H9 (cell line): ENCODE measurements around the gene DNAH11. TPM values are rescaled to one million over a fixed set of nuclear protein-coding genes. Genes with fewer than 3 reads are reported as not detected.
A peak's percentile ranks its signal among the peaks of the same experiment; 100 is the strongest.

Source experiments
- DNase-seq: peaks from one replicate; pipeline ENCODE4 v3.0.0-alpha.2; 2017
- H2AFZ ChIP-seq: one replicate; pipeline ENCODE4 v1.6.1; 2013; ENCODE audit warnings: mild to moderate bottlenecking, low read length, control low read depth, moderate library complexity
- H2AK5ac ChIP-seq: 2 replicates; pipeline ENCODE4 v1.6.1; 2013; ENCODE audit warnings: low read length, control low read depth, mixed read lengths; ENCODE audit not compliant: insufficient read length
- H2BK120ac ChIP-seq: one replicate; pipeline ENCODE4 v1.6.1; 2013; ENCODE audit warnings: low read depth, mild to moderate bottlenecking, low read length, control low read depth, inconsistent platforms; ENCODE audit not compliant: poor library complexity, severe bottlenecking
- H2BK12ac ChIP-seq: 2 replicates; pipeline ENCODE4 v1.6.1; 2013; ENCODE audit warnings: low read length, control low read depth, mixed read lengths, low read depth; ENCODE audit not compliant: insufficient read length
- H2BK15ac ChIP-seq: 2 replicates; pipeline ENCODE4 v1.6.1; 2013; ENCODE audit warnings: low read depth, low read length, control low read depth
- H2BK20ac ChIP-seq: one replicate; pipeline ENCODE4 v1.6.1; 2013; ENCODE audit warnings: low read depth, mild to moderate bottlenecking, low read length, control low read depth, inconsistent platforms; ENCODE audit not compliant: poor library complexity, severe bottlenecking
- H2BK5ac ChIP-seq: 2 replicates; pipeline ENCODE4 v1.6.1; 2013; ENCODE audit warnings: low read length, control low read depth, mixed read lengths; ENCODE audit not compliant: insufficient read length
- H3K14ac ChIP-seq: 2 replicates; pipeline ENCODE4 v1.6.1; 2013; ENCODE audit warnings: low read length, control low read depth; ENCODE audit not compliant: insufficient read depth
- H3K18ac ChIP-seq: 2 replicates; pipeline ENCODE4 v1.6.1; 2013; ENCODE audit warnings: low read depth, mild to moderate bottlenecking, mixed read lengths, low read length, control low read depth; ENCODE audit not compliant: insufficient read length
- H3K23ac ChIP-seq: 2 replicates; pipeline ENCODE4 v1.6.1; 2013; ENCODE audit warnings: low read length, control low read depth, mixed read lengths, low read depth; ENCODE audit not compliant: insufficient read length
- H3K23me2 ChIP-seq: 2 replicates; pipeline ENCODE4 v1.6.1; 2013; ENCODE audit warnings: low read depth, mild to moderate bottlenecking, mixed read lengths, low read length, control low read depth; ENCODE audit not compliant: insufficient read length, poor library complexity, severe bottlenecking
- H3K27ac ChIP-seq: 2 replicates; pipeline ENCODE4 v1.5.1; 2013; ENCODE audit warnings: low read length, control low read depth, mixed read lengths, low read depth; ENCODE audit not compliant: insufficient read length
- H3K27me3 ChIP-seq: 2 replicates; pipeline ENCODE4 v1.6.1; 2013; ENCODE audit warnings: low read length, control low read depth, inconsistent platforms; ENCODE audit not compliant: insufficient read depth
- H3K4ac ChIP-seq: 2 replicates; pipeline ENCODE4 v1.6.1; 2013; ENCODE audit warnings: low read depth, mild to moderate bottlenecking, control low read depth, inconsistent platforms, low read length, moderate library complexity
- H3K4me1 ChIP-seq: 2 replicates; pipeline ENCODE4 v1.6.1; 2013; ENCODE audit warnings: low read length, control low read depth, inconsistent platforms; ENCODE audit not compliant: insufficient read depth
- H3K4me2 ChIP-seq: 2 replicates; pipeline ENCODE4 v1.6.1; 2013; ENCODE audit warnings: low read length, control low read depth, mixed read lengths; ENCODE audit not compliant: insufficient read length, insufficient read depth
- H3K56ac ChIP-seq: 2 replicates; pipeline ENCODE4 v1.6.1; 2013; ENCODE audit warnings: low read depth, mild to moderate bottlenecking, mixed read lengths, low read length, control low read depth; ENCODE audit not compliant: insufficient read length
- H3K79me1 ChIP-seq: 2 replicates; pipeline ENCODE4 v1.6.1; 2013; ENCODE audit warnings: low read depth, mild to moderate bottlenecking, moderate library complexity, low read length, control low read depth, inconsistent platforms; ENCODE audit not compliant: insufficient read depth, poor library complexity, severe bottlenecking
- H3K79me2 ChIP-seq: 2 replicates; pipeline ENCODE4 v1.6.1; 2013; ENCODE audit warnings: low read length, control low read depth, inconsistent platforms; ENCODE audit not compliant: insufficient read depth
- H3K9ac ChIP-seq: 2 replicates; pipeline ENCODE4 v1.6.1; 2013; ENCODE audit warnings: low read length, control low read depth, mixed read lengths; ENCODE audit not compliant: insufficient read length; ENCODE audit errors: extremely low read depth
- H3K9me3 ChIP-seq: one replicate; pipeline ENCODE4 v1.6.1; 2013; ENCODE audit warnings: low read depth, low read length, inconsistent platforms; ENCODE audit not compliant: control insufficient read depth
- H3T11ph ChIP-seq: one replicate; pipeline ENCODE4 v1.6.1; 2013; ENCODE audit warnings: mild to moderate bottlenecking, low read length, control low read depth, inconsistent platforms
- H4K20me1 ChIP-seq: one replicate; pipeline ENCODE4 v1.6.1; 2013; ENCODE audit not compliant: control insufficient read depth, insufficient read length, insufficient read depth
- H4K5ac ChIP-seq: 2 replicates; pipeline ENCODE4 v1.6.1; 2013; ENCODE audit warnings: low read depth, mild to moderate bottlenecking, mixed read lengths, low read length, control low read depth; ENCODE audit not compliant: insufficient read length
- H4K8ac ChIP-seq: replicated peaks from 2 replicates; pipeline ENCODE4 v1.6.1; 2013; ENCODE audit warnings: low read length, control low read depth, mixed read lengths, low read depth; ENCODE audit not compliant: insufficient read length
- H4K91ac ChIP-seq: 2 replicates; pipeline ENCODE4 v1.6.1; 2013; ENCODE audit warnings: low read depth, mild to moderate bottlenecking, moderate library complexity, mixed read lengths, low read length, control low read depth; ENCODE audit not compliant: insufficient read length
- H3K27ac Mint-ChIP-seq, 3 experiments: 2 replicates in 2 of 3; 3 replicates in 1 of 3; pipeline ENCODE4 v1.8.0; 2020 to 2021; ENCODE audit warnings: mixed read lengths in 3 of 3, mild to moderate bottlenecking in 1 of 3, moderate library complexity in 1 of 3
- H3K27me3 Mint-ChIP-seq: 2 replicates; pipeline ENCODE4 v1.8.0; 2021; ENCODE audit warnings: low read depth, mild to moderate bottlenecking, moderate library complexity, mixed read lengths
- H3K36me3 Mint-ChIP-seq, 3 experiments: 2 replicates in 2 of 3; 3 replicates in 1 of 3; pipeline ENCODE4 v1.8.0; 2020 to 2021; ENCODE audit warnings: low read depth in 3 of 3, mixed read lengths in 3 of 3; ENCODE audit not compliant: insufficient read depth in 1 of 3
- H3K4me1 Mint-ChIP-seq, 2 experiments: 2 replicates each; pipeline ENCODE4 v1.8.0; 2020; ENCODE audit warnings: mixed read lengths in 2 of 2
- H3K4me3 Mint-ChIP-seq, 2 experiments: 2 replicates in 1 of 2; 3 replicates in 1 of 2; pipeline ENCODE4 v1.8.0; 2020 to 2021; ENCODE audit warnings: mild to moderate bottlenecking in 2 of 2, mixed read lengths in 2 of 2, moderate library complexity in 1 of 2
- H3K9me3 Mint-ChIP-seq, 2 experiments: 2 replicates in 1 of 2; 3 replicates in 1 of 2; pipeline ENCODE4 v1.8.0; 2020; ENCODE audit warnings: mild to moderate bottlenecking in 2 of 2, mixed read lengths in 2 of 2, moderate library complexity in 1 of 2
- WGBS: extraction: QIAGEN DNeasy Blood & Tissue Kit; methylation state at CpG from one replicate; pipeline ENCODE4 v1.1.7; 2013; ENCODE audit warnings: missing lambda C conversion rate, low lambda C conversion rate, mixed read lengths; ENCODE audit not compliant: insufficient read length; ENCODE audit errors: extremely low coverage; 5-methylcytosine and 5-hydroxymethylcytosine counted together
- total RNA-seq: library from RNA; stranded (reverse); gene quantifications from 2 replicates; pipeline ENCODE4 v1.2.1, GENCODE V29; 2021
- TF ChIP-seq, protein P1 (sequence below): fragments of 200-600 bp; sonication (generic); conservative IDR thresholded peaks from 3 replicates; pipeline ENCODE4 v1.8.0; 2021; ENCODE audit warnings: antibody characterized with exemption, mild to moderate bottlenecking

Gene DNAH11
- total RNA-seq, 1 experiment from 2014 or later: 2.5 TPM

DNA sequence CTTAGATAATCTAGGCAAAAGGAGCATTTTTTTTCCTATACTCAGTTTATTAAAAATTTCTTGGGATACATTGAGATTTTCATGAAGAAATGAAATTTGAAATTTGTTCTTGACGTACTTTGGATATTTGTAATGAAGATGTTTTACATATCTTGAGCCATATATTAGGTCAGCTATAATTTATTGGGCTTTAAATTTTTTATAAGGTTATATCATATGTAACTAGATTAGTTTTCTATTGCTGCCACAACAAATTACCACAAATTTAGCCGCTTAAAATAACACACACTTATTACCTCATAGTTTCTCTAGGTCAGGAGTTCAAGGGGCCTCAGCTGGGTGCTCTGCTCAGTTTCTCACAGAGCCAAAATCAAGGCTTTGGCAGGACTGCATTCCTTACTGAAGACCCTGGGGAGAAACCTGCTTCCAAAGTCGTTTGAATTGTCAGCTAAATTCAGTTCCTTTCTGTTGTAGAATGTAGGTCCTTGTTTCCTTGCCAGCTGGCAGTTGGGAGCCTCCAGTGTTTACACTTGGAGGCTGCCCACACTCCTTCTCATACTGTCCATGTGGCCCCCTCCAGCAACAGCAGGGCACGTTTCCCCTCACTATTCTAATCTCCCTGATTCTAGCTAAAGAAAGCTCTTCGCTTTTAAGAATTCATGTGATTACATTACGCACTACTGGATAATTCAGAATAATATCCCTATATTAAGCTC, 42.6 kb upstream of the DNAH11 start:
- H4K5ac ChIP-seq: no peak overlapping the region
- no peak overlapping the region for H3K9ac ChIP-seq
- H4K8ac ChIP-seq: no peak overlapping the region
- H4K20me1 ChIP-seq: no peaks in the 10 kb centered on the region
- H3K4me3 Mint-ChIP-seq: no peak overlapping the region
- TF ChIP-seq, protein P1, sequence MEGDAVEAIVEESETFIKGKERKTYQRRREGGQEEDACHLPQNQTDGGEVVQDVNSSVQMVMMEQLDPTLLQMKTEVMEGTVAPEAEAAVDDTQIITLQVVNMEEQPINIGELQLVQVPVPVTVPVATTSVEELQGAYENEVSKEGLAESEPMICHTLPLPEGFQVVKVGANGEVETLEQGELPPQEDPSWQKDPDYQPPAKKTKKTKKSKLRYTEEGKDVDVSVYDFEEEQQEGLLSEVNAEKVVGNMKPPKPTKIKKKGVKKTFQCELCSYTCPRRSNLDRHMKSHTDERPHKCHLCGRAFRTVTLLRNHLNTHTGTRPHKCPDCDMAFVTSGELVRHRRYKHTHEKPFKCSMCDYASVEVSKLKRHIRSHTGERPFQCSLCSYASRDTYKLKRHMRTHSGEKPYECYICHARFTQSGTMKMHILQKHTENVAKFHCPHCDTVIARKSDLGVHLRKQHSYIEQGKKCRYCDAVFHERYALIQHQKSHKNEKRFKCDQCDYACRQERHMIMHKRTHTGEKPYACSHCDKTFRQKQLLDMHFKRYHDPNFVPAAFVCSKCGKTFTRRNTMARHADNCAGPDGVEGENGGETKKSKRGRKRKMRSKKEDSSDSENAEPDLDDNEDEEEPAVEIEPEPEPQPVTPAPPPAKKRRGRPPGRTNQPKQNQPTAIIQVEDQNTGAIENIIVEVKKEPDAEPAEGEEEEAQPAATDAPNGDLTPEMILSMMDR: no peak
- H2AK5ac ChIP-seq: no peak overlapping the region
- DNase-seq: no peak
- H3K56ac ChIP-seq: no peak overlapping the region
- H2BK120ac ChIP-seq: no peak overlapping the region
- H3K4me1 ChIP-seq: no peaks in the 10 kb centered on the region
- H3K27me3 ChIP-seq: no peaks in the 10 kb centered on the region
- no peak overlapping the region for H2BK15ac ChIP-seq
- no peak overlapping the region for H2AFZ ChIP-seq
- H3K23me2 ChIP-seq: no peaks in the 10 kb centered on the region
- no peak overlapping the region for H3K18ac ChIP-seq
- H3K4ac ChIP-seq: no peak overlapping the region
- H3K14ac ChIP-seq: no peak overlapping the region
- H3K27ac Mint-ChIP-seq: peak overlapping the region in 1 of 3 experiments; percentile 50; a peak in 1 of 7 replicates
- H3K9me3 ChIP-seq: no peaks in the 10 kb centered on the region
- H2BK12ac ChIP-seq: no peak overlapping the region
- H3K4me1 Mint-ChIP-seq: peaks cover 8 to 15% of the 10 kb centered on the region in 2 experiments
- H3K27ac ChIP-seq: no peak overlapping the region
- no peaks in the 10 kb centered on the region for H3K27me3 Mint-ChIP-seq
- H3K36me3 Mint-ChIP-seq: peaks cover 40 to 63% (median 58%) of the 10 kb centered on the region in 3 experiments
- H3K4me2 ChIP-seq: no peak overlapping the region
- no peak overlapping the region for H2BK5ac ChIP-seq
- H3K79me2 ChIP-seq: no peaks in the 10 kb centered on the region
- H3K23ac ChIP-seq: no peak overlapping the region
- no peaks in the 10 kb centered on the region for H3K79me1 ChIP-seq
- H3T11ph ChIP-seq: no peak overlapping the region
- peaks cover 11 to 17% of the 10 kb centered on the region in 2 experiments; a peak in 4 of 5 replicates for H3K9me3 Mint-ChIP-seq
- no peak overlapping the region for H2BK20ac ChIP-seq
- no peak overlapping the region for H4K91ac ChIP-seq
- WGBS: no CpG with 5 or more reads among the region's 6 CpGs
